HG03095 (cell line): Measurements from ENCODE around the gene B3GNT2.

ENCODE experiments used
- ATAC-seq: cut with Tn5 transposase; IDR thresholded peaks from one replicate; pipeline ENCODE4 v1.9.1; 2021; ENCODE audit warnings: moderate library complexity; ENCODE audit not compliant: unreplicated experiment

B3GNT2 gene

GRCh38 chr2:62204998-62205496, 9.1 kb downstream of the B3GNT2 start:
- no peak for ATAC-seq

DNA sequence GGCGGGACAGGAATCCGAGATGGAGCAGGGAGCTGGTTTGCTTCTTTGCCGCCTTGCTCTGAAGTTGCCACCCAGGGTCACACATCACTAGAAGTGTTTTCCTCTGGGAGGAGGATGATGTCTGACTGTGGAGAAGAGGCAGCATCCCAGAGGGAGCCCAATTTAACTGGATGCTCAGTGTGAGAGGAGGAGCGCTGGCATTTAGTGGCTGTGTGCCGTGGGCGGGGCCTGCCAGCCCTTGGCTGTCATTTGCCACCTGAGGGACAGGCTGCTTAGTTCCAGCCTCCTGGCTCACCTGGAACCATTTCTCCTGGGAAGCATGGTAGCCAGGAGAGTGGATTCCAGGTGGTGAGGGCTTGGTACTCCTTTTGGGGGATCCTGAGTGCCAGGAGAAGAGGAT, 9.6 kb downstream of the B3GNT2 start:
- no peak for ATAC-seq

DNA sequence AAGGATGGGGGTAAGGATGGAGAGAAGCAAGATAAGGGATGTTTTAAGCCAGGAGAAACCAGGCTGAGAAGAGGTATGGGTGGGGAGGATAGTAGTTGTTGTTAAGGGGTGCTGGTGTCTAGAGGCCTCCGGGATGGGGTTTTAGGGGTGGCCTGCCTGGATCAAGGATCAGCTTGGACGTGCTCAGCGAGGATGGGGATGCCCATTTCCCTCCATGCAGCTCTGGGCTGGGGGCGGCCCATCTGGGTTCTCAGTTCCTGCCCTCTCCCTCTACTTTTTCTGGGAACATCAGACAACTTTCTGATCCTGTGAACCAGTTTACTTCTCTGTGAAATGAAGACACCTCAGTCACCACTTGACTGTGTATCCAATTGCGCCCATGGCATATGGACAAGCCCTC, 10.1 kb downstream of the B3GNT2 start:
- ATAC-seq: no peak

DNA sequence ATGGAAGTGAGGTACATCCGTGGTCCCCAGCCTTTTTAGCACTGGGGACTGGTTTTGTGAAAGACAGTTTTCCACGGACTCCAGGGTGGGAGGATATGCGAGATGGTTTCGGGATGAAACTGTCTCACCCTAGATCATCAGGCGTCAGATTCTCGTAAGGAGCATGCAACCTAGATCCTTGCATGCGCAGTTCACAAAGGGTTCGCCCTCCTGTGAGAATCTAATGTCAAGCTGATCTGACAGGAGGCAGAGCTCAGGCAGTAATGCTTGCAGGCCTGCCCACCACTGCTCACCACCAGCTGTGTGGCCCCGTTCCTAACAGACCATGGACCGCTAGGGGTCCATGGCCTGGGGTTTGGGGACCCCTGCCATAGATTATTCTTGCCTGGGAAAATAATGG, 11.6 kb downstream of the B3GNT2 start:
- ATAC-seq: no peak

DNA sequence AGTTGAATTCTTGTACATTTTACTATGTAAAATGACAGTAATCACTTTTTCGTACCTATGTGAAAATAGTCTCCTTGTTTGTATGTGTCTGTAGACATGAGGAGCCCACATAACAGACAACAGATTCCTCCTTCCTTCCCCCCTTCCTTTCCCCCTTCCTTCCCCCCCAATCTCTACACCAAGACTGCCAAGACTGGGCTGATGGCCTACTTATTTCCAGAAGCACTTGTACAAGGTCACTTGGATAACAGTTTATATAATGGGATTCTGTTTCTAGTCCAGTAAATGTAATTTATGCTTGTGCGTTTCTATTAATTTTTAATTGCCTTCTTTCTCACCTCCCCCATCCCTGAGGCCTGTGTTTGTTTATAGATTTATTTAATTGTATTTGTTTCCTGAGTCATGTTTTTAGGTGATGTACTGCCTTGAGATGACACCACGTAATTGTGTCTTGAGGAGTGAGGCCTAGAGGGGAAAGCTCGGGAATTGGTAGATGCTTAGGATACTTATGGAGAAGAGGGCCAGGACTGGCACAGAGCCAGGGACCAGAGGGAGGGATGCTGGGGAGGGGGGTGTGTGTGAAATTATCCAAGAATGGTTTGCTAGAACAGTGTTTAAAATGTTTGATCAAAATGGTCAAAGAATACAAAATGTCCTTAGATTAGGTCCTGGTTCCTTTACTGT, 12.3 kb downstream of the B3GNT2 start:
- no peak for ATAC-seq

DNA sequence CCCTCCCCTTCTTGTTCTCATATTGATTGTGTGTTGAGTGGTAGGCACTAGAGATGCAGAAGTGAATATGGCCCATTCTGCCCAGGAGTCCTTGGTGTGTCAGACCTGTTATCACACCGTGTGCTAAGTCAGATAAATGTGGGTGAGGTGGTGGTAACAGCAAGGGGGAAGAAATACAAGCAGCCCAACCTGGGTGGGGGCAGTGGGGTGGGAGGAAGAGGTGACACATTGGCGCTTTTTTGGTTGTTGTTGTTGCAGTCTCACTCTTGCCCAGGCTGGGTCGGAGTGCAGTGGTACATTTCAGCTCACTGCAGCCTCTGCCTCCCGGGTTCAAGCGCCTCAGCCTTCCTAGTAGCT, 12.8 kb downstream of the B3GNT2 start:
- ATAC-seq: no peak

DNA sequence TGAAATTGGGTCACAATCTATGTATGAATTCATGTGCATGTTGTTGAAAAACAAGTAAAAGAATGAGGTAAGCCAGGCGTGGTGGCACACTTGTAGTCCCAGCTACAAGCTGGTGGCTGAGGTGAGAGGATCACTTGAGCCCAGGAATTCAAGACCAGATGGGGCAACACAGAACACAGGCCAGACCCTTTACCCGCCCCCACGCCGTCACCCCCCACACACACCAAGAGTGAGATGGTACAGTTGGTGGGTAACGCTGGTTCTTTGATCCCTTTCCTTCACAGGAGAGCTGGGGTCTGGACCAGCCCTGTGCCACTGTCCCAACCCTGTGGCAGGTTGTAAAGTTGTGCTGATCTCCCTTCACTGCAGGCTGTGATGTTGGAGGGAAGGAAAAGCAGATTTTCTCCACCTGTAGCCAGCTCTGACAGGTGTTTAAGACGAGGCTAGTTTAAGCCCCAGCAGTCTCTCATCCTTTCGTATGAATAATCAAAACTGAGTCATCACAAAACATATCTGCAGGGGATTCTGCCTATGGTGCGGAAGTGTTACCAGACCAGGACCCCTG, 13.6 kb downstream of the B3GNT2 start:
- ATAC-seq: no peak

DNA sequence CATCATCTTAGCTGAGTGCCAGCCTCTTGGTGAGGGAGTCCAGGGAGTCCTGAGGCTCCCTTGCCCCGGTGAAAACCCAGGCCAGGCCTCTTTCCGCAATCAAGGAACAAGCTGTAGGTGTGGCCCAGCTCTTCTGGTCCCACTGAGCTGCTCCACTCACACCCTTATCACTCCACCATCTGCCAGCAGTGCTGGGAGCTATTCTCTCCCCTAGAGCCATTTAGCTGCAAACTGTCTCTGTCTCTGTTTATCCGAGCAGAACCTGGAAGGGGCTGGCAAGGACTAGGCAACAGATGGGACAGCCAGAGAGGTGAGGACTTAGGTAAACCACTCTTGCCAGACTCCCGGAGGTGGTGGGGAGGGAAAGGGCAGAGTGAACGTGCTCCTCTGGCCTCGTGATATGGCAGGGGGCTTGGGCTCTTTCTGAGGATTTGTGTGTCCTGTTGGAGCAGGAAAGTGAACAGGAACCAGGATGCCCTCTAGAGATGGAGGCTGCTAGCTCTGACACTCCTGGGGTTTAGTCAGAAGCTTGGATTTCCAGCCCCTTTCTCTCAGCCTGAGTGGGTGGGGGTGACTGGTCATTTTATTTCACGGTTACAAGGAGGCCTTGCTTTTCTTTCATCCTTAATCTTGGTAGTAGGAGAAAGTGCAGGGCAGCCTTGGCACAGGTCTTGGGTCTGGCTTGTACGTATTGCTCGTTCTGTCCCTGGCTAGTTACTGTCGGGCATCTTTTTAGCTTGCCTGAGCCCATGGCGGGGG, 19.6 kb downstream of the B3GNT2 start:
- no peak for ATAC-seq

DNA sequence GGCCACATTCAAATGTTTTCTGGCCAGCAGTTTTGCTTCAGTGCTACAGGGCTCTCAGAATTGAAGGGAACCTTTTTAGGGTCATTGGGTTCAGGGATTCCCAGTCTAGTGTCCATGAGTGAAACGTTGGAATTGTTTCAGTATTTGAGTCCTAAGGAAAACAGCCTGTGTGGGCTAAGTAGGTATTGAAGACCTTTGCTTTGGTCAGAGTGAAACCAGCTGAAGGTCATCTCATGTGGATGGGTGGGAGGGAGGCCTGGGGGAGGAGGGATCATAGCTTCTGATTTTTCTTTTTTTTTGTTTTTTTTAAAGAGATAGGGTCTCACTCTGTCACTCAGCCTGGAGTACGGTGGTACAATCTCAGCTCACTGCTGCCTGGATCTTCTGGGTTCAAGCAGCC, 20.2 kb downstream of the B3GNT2 start:
- ATAC-seq: no peak

DNA sequence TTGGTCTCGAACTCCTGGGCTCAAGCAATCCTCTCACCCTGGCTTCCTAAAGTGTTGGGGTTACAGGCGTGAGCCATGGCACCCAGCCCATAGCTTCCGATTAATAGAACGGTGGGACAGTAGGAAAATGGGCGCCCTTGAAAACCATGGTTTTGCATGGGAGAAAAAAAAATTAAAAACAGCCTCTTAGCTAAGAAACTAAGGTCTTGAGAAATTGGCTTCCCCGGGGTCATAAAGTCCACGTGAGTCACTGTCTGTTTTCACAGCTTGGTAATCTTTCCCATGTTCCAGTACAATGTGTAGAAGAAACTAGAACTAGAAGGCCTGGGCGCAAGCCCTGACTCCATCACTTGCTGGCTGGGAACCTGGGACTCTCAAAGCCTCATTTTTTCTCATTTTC, 20.7 kb downstream of the B3GNT2 start:
- no peak for ATAC-seq

- ATAC-seq: no peak
Observed at GRCh38 chr2:62217421-62217820, 21.5 kb downstream of the B3GNT2 start.

DNA sequence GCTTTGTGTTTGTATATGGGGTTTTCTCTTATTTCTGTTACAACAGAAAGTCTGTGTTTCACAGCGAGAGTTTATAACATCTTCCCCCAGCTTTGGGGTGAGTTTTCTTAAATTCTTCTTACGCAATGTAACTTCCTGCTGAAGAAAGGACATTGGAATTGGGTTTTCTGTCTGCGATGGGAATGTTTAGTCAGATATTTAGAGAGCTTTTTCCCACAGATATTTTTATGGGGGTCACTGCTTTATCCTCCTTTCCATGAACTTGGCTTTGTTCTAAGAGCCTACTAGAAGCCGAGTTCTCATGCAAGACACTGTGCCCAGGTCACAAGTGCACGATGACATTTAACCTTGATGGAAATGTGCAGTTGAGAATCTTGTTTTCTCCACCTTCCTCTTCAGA, 22.1 kb downstream of the B3GNT2 start:
- no peak for ATAC-seq

GRCh38 chr2:62219407-62220159, 23.7 kb downstream of the B3GNT2 start:
- no peak for ATAC-seq

- ATAC-seq: no peak
Observed at GRCh38 chr2:62221141-62221540, 25.2 kb downstream of the B3GNT2 start.

GRCh38 chr2:62222171-62222570, 26.3 kb downstream of the B3GNT2 start:
- no peak for ATAC-seq

DNA sequence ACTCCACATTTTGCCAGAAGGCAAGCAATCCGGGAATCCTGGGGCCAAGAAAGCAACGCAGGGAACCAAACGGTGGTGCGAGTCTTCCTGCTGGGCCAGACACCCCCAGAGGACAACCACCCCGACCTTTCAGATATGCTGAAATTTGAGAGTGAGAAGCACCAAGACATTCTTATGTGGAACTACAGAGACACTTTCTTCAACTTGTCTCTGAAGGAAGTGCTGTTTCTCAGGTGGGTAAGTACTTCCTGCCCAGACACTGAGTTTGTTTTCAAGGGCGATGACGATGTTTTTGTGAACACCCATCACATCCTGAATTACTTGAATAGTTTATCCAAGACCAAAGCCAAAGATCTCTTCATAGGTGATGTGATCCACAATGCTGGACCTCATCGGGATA, 26.8 kb downstream of the B3GNT2 start:
- ATAC-seq: no peak

DNA sequence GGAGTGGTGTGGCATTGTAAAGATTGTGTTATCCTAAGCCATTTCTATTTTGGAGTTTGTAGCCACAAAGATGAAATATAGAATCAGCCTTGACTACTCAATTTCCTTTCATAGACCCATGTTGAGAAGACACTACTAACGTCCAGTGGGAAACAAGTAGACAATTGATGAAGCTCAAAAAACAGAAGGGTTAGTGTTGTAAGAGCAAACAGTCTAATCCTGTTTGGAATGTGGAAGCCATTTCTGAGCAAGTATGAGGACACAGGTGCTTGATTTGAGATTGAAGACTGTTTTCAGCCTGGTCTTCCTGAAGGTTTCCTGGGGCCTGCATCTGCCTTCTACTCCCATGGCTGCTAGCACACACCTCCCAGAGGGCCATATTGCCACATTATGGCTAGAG, 29.1 kb downstream of the B3GNT2 start:
- no peak for ATAC-seq

GRCh38 chr2:62227386-62228075, 31.6 kb downstream of the B3GNT2 start:
- no peak for ATAC-seq

DNA sequence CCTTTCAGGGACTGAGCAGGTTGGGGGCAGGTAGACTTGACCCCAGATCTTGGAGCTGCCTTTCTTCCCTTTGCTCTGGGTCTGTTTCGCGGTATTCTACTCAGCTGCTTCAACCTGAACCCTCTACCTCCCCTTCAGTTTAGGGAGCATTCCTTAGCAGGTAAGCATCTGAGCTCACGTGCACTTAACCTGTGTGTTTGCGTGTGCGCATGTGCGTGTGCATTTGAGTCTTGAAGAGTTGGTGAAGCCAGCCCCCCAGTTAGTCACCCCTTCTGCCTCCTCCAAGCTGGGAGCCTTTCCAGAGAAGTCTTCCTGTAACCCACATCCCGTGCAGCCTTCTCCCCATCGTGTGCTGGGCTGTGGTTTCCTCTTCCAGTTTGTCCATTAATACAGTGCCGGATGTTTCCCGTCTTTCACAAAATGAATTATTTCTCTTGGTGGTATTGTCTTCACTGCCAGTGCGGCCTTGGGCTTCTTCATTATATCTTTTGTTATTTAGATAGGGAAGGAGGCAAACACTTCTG, 33.2 kb downstream of the B3GNT2 start:
- ATAC-seq: no peak

DNA sequence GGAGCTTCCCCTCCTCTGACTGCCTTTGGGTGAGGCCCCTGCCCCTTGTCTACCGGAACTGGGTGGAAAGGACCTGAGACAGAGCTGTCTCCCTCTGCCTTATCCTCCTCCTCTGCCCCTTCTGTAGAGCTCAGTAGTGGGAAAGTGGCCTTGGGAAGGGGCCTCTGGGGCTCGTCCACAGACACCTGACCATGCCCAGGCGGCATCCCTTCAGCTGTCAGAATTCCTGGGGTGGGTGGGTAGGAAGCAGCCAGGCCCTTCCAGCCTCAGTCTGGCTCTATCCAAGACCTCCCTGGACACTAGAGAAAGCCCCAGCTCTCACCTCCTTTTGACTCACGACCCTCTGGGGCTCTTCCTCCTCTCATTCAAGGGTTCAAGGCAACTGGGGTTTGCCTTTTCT, 35.6 kb downstream of the B3GNT2 start:
- no peak for ATAC-seq
